Mesenchymal stem cell (in vitro differentiated cells and primary cell): ENCODE data around the gene ECE1.
A peak's percentile ranks its signal among the peaks of the same experiment; 100 is the strongest.

Experiments
- DNase-seq: peaks from one replicate; pipeline ENCODE4 v3.0.0-alpha.2; 2013
- H2AFZ ChIP-seq: one replicate; pipeline ENCODE4 v1.6.1; 2013; ENCODE audit warnings: low read depth, mild to moderate bottlenecking, control low read depth, inconsistent platforms, low read length, moderate library complexity
- H2AK5ac ChIP-seq: 2 replicates; pipeline ENCODE4 v1.6.1; 2013; ENCODE audit warnings: low read length, moderate library complexity, mild to moderate bottlenecking, inconsistent platforms; ENCODE audit not compliant: severe bottlenecking
- H2BK120ac ChIP-seq: one replicate; pipeline ENCODE4 v1.6.1; 2013; ENCODE audit warnings: low read depth, mild to moderate bottlenecking, inconsistent platforms, low read length, moderate library complexity
- H2BK12ac ChIP-seq, 2 experiments: one replicate each; pipeline ENCODE4 v1.6.1; 2013; ENCODE audit warnings: inconsistent platforms in 2 of 2, low read length in 2 of 2, mild to moderate bottlenecking in 2 of 2, moderate library complexity in 2 of 2, control low read depth in 1 of 2
- H2BK15ac ChIP-seq: one replicate; pipeline ENCODE4 v1.6.1; 2013; ENCODE audit warnings: mild to moderate bottlenecking, low read depth, inconsistent platforms; ENCODE audit not compliant: poor library complexity, severe bottlenecking
- H2BK5ac ChIP-seq: 2 replicates; pipeline ENCODE4 v1.6.1; 2013; ENCODE audit warnings: low read depth, mild to moderate bottlenecking, low read length, control low read depth, inconsistent platforms; ENCODE audit not compliant: poor library complexity, severe bottlenecking
- H3K14ac ChIP-seq, 2 experiments: one replicate each; pipeline ENCODE4 v1.6.1; 2013; ENCODE audit warnings: inconsistent platforms in 2 of 2, low read length in 2 of 2, control low read depth in 1 of 2, mild to moderate bottlenecking in 1 of 2, moderate library complexity in 1 of 2
- H3K18ac ChIP-seq, 2 experiments: one replicate each; pipeline ENCODE4 v1.6.1; 2013; ENCODE audit warnings: inconsistent platforms in 2 of 2, low read length in 2 of 2, control low read depth in 1 of 2, low read depth in 1 of 2, mild to moderate bottlenecking in 1 of 2
- H3K23ac ChIP-seq, 2 experiments: one replicate each; pipeline ENCODE4 v1.6.1; 2013; ENCODE audit warnings: inconsistent platforms in 2 of 2, low read length in 2 of 2, mild to moderate bottlenecking in 2 of 2, moderate library complexity in 2 of 2, control low read depth in 1 of 2
- H3K27ac ChIP-seq: 2 replicates; pipeline ENCODE4 v1.5.1; 2013; ENCODE audit warnings: mild to moderate bottlenecking, moderate library complexity, low read length, control low read depth, inconsistent platforms; ENCODE audit not compliant: poor library complexity, severe bottlenecking
- H3K27me3 ChIP-seq, 2 experiments: 2 replicates each; pipeline versions ENCODE4 v1.6.1 to v1.7.0; 2013; ENCODE audit warnings: low read length in 2 of 2, mild to moderate bottlenecking in 2 of 2, moderate library complexity in 2 of 2, control low read depth in 1 of 2, inconsistent platforms in 1 of 2; ENCODE audit not compliant: control insufficient read depth in 1 of 2, insufficient read depth in 1 of 2
- H3K36me3 ChIP-seq, 2 experiments: 2 replicates each; pipeline versions ENCODE4 v1.6.1 to v1.7.0; 2013; ENCODE audit warnings: low read length in 2 of 2, control low read depth in 1 of 2, inconsistent platforms in 1 of 2, low read depth in 1 of 2, mild to moderate bottlenecking in 1 of 2; ENCODE audit not compliant: insufficient read depth in 2 of 2, control insufficient read depth in 1 of 2
- H3K4ac ChIP-seq, 2 experiments: one replicate each; pipeline ENCODE4 v1.6.1; 2013; ENCODE audit warnings: inconsistent platforms in 2 of 2, low read length in 2 of 2, mild to moderate bottlenecking in 2 of 2, moderate library complexity in 2 of 2, control low read depth in 1 of 2, low read depth in 1 of 2
- H3K4me1 ChIP-seq: 2 replicates; pipeline ENCODE4 v1.6.1; 2013; ENCODE audit warnings: low read depth, low read length, control low read depth; ENCODE audit not compliant: control insufficient read depth, insufficient read depth
- H3K4me2 ChIP-seq: 2 replicates; pipeline ENCODE4 v1.6.1; 2013; ENCODE audit warnings: low read length, mild to moderate bottlenecking, inconsistent platforms; ENCODE audit not compliant: poor library complexity, severe bottlenecking
- H3K4me3 ChIP-seq, 2 experiments: 2 replicates each; pipeline versions ENCODE4 v1.5.1 to v1.7.0; 2013; ENCODE audit warnings: low read length in 2 of 2, mild to moderate bottlenecking in 2 of 2, control low read depth in 1 of 2, low read depth in 1 of 2; ENCODE audit not compliant: insufficient read depth in 1 of 2
- H3K79me1 ChIP-seq: replicated peaks from 2 replicates; pipeline ENCODE4 v1.6.1; 2013; ENCODE audit warnings: mild to moderate bottlenecking, control low read depth, low read length, inconsistent platforms; ENCODE audit not compliant: poor library complexity, severe bottlenecking
- H3K9ac ChIP-seq: 2 replicates; pipeline ENCODE4 v1.7.0; 2013; ENCODE audit warnings: mild to moderate bottlenecking, low read length, moderate library complexity
- H3K9me3 ChIP-seq: 2 replicates; pipeline ENCODE4 v1.7.0; 2013; ENCODE audit warnings: mild to moderate bottlenecking, low read length; ENCODE audit not compliant: control insufficient read depth
- H4K8ac ChIP-seq: one replicate; pipeline ENCODE4 v1.6.1; 2013; ENCODE audit warnings: inconsistent platforms, mild to moderate bottlenecking, low read length, moderate library complexity
- H4K91ac ChIP-seq: one replicate; pipeline ENCODE4 v1.6.1; 2013; ENCODE audit warnings: mild to moderate bottlenecking, low read length, inconsistent platforms
- WGBS: methylation state at CpG from one replicate; pipeline ENCODE4 v1.1.7; 2013; ENCODE audit warnings: mixed read lengths; 5-methylcytosine and 5-hydroxymethylcytosine counted together

The ECE1 gene

DNA sequence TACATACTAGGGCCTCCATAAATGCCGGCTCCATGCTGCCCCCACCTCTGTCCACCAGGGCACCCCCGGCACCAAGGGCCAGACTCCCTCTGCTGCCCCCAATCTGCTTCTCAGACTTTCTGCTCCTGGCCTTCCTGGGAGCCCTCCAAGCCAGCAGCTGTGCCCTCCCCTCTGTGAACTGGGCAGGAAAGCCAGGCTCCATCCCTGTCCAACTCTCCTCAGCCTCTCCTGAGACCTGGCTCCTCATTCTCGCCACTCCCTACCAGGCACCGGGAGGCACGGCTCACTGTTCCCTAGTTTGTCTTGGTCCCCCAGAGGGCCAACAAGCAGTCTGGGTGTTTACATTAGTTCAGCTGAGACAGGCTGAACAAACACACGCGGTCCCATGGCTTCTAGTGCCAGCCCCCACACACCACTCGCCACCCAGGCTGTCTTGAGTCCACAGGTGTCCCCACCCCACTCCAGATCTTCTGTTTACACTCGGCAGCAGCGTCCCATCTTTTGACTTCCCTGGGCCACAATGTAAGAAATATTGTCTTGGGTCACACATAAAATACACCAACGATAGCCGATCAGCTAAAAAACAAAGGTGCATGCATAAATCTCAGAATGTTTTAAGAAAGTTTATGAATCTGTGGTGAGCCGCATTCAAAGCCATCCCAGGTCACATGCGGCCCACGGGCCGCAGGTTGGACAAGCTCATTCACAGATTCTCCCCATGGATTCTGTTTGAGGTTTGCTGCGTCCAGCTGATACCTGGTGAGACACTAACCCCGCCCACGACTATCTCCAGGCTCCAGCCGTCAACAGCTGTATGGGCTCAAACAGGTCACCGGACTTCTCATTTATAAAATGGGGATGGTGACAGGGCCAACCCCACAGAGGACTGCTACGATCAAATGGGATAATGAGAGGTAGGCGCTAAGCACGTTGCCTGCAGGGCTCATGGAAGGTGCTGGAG lies 29.5 kb upstream of the ECE1 start:
- DNase-seq, result peak; percentile 70
- H2BK15ac ChIP-seq, result peak overlapping the region; percentile 62
- H4K8ac ChIP-seq, result peak overlapping the region; percentile 83
- H3K9me3 ChIP-seq, result no peaks in the 10 kb centered on the region
- peak overlapping the region; percentile 51 for H2AK5ac ChIP-seq
- peak overlapping the region in 1 of 2 experiments; percentile 57 for H3K23ac ChIP-seq
- peak overlapping the region; percentile 71 to 98 for H2BK12ac ChIP-seq
- no peak overlapping the region for H2BK5ac ChIP-seq
- H2AFZ ChIP-seq, result no peak overlapping the region
- H2BK120ac ChIP-seq, result peak overlapping the region; percentile 83
- H3K27me3 ChIP-seq, result no peaks in the 10 kb centered on the region
- peak overlapping the region; percentile 83 for H4K91ac ChIP-seq
- H3K18ac ChIP-seq, result peak overlapping the region; percentile 79 to 93
- peak overlapping the region in 1 of 2 experiments; percentile 87 for H3K14ac ChIP-seq
- H3K4me2 ChIP-seq, result no peak overlapping the region
- peak overlapping the region; percentile 15 for H3K27ac ChIP-seq
- H3K4me1 ChIP-seq, result peaks cover 54% of the 10 kb centered on the region
- H3K79me1 ChIP-seq, result peaks cover 34% of the 10 kb centered on the region
- H3K4ac ChIP-seq, result peak overlapping the region; percentile 50 to 96
- H3K9ac ChIP-seq, result peak overlapping the region; percentile 84
- 51% methylated on average over 23 of the region's 24 CpGs for WGBS
- peaks cover 0 to 6% of the 10 kb centered on the region in 2 experiments for H3K36me3 ChIP-seq
- H3K4me3 ChIP-seq, result no peak overlapping the region

DNA sequence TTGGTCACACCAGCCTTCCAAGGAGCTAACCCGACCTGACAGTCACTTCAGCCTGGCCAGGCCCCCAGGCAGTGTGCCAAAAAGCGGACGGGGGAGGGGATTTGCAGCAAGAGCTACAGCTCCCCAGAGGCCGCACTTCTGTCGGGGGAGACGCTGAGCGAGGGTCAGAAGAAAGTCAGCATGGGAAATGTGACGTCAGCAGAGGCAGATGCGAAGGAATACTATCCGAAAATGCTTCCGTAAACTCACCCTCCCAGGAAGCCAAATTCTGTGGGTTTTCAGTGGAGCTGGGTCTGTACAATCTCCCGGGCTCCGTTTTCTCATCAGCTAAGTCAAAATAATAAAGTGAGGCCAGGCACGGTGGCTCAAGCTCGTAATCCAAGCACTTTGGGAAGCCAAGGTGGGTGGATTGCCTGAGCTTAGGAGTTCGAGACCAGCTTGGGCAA lies 28.5 kb upstream of the ECE1 start:
- H2BK15ac ChIP-seq, result peak overlapping the region; percentile 75
- H3K9ac ChIP-seq, result peak overlapping the region; percentile 84
- H3K18ac ChIP-seq, result peak overlapping the region; percentile 93 to 97
- peak overlapping the region; percentile 93 for H4K91ac ChIP-seq
- H3K4ac ChIP-seq, result peak overlapping the region; percentile 76 to 78
- H4K8ac ChIP-seq, result peak overlapping the region; percentile 81
- H3K36me3 ChIP-seq, result peaks cover 0 to 6% of the 10 kb centered on the region in 2 experiments
- peak; percentile 96 for DNase-seq
- H2BK5ac ChIP-seq, result peak overlapping the region; percentile 19
- H3K4me3 ChIP-seq, result no peak overlapping the region
- H3K9me3 ChIP-seq, result no peaks in the 10 kb centered on the region
- H2BK12ac ChIP-seq, result peak overlapping the region; percentile 51 to 81
- H3K14ac ChIP-seq, result no peak overlapping the region
- 7% methylated on average over 16 of the region's 16 CpGs for WGBS
- H2AK5ac ChIP-seq, result peak overlapping the region; percentile 49
- peak overlapping the region; percentile 36 for H3K4me2 ChIP-seq
- H3K27me3 ChIP-seq, result no peaks in the 10 kb centered on the region
- no peak overlapping the region for H2AFZ ChIP-seq
- no peak overlapping the region for H3K23ac ChIP-seq
- H3K27ac ChIP-seq, result no peak overlapping the region
- H2BK120ac ChIP-seq, result peak overlapping the region; percentile 61
- peaks cover 47% of the 10 kb centered on the region for H3K4me1 ChIP-seq
- peaks cover 40% of the 10 kb centered on the region for H3K79me1 ChIP-seq

GRCh38 chr1:21318057-21318713 lies 27.9 kb upstream of the ECE1 start:
- no peak for DNase-seq
- Histone ChIP-seq H2BK15ac (peak overlapping the region; percentile 75), H3K4me2 (no peak overlapping the region), H3K79me1 (peaks cover 45% of the 10 kb centered on the region), H2AK5ac (peak overlapping the region; percentile 49), H3K9me3 (no peaks in the 10 kb centered on the region), H3K23ac (peak overlapping the region in 1 of 2 experiments; percentile 36), H2BK5ac (peak overlapping the region; percentile 19), H4K91ac (peak overlapping the region; percentile 93), H3K27me3 (no peaks in the 10 kb centered on the region), H3K4ac (peak overlapping the region; percentile 76 to 78), H3K9ac (peak overlapping the region; percentile 84), H3K4me1 (peaks cover 47% of the 10 kb centered on the region), H2BK120ac (peak overlapping the region; percentile 61), H3K36me3 (peaks cover 0 to 6% of the 10 kb centered on the region in 2 experiments), H3K18ac (peak overlapping the region; percentile 93 to 97), H2AFZ (no peak overlapping the region), H3K4me3 (no peak overlapping the region), H2BK12ac (peak overlapping the region; percentile 81 to 99), H3K14ac (peak overlapping the region in 1 of 2 experiments; percentile 92), H3K27ac (no peak overlapping the region), H4K8ac (peak overlapping the region; percentile 88)
- WGBS, result 84% methylated on average over 12 of the region's 13 CpGs

DNA sequence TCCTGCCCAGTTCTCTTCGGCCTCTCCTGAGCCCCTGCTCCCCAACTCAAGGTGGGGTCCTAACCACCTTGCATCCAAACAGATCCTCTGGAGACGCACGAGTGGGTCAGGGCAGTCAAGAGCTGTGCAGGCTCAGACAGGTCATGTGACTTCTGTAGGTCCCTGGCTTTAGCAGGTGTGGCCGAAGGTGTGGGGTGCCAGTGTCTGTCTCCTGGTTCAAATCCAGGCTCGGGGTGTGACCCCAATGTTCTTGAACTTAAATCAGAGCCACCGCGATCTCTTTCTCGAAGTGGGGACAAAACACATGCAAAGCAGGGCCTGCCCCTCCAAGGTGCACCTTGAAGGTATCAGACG lies 27.4 kb upstream of the ECE1 start:
- Histone ChIP-seq H2AK5ac (no peak overlapping the region), H3K23ac (no peak overlapping the region), H2BK120ac (peak overlapping the region; percentile 61), H3K9me3 (no peaks in the 10 kb centered on the region), H3K4me2 (no peak overlapping the region), H4K8ac (peak overlapping the region; percentile 8), H3K4ac (peak overlapping the region; percentile 76 to 78), H2BK15ac (peak overlapping the region; percentile 75), H3K9ac (peak overlapping the region; percentile 84), H2AFZ (no peak overlapping the region), H3K4me3 (no peak overlapping the region), H3K36me3 (peaks cover 0 to 6% of the 10 kb centered on the region in 2 experiments), H4K91ac (peak overlapping the region; percentile 93), H3K14ac (peak overlapping the region in 1 of 2 experiments; percentile 19), H3K4me1 (peaks cover 49% of the 10 kb centered on the region), H2BK5ac (no peak overlapping the region), H2BK12ac (peak overlapping the region; percentile 81 to 99), H3K79me1 (peaks cover 46% of the 10 kb centered on the region), H3K18ac (peak overlapping the region; percentile 93 to 97), H3K27me3 (no peaks in the 10 kb centered on the region), H3K27ac (no peak overlapping the region)
- WGBS, result 97% methylated on average over 9 of the region's 9 CpGs
- DNase-seq, result no peak
